Ishikawa (cell line): ENCODE results near the gene EEF1AKMT4.

Experiments used
- CEBPB ChIP-seq: IDR thresholded peaks from 2 replicates; pipeline ENCODE4 v1.6.1; 2012
- CREB1 ChIP-seq: IDR thresholded peaks from 2 replicates; pipeline ENCODE4 v1.6.1; 2012; ENCODE audit warnings: low read depth
- EGR1 ChIP-seq: IDR thresholded peaks from 2 replicates; pipeline ENCODE4 v1.6.1; 2012
- EP300 ChIP-seq: IDR thresholded peaks from 2 replicates; pipeline ENCODE4 v1.6.1; 2012; ENCODE audit warnings: borderline replicate concordance
- FOXM1 ChIP-seq: IDR thresholded peaks from 2 replicates; pipeline ENCODE4 v1.6.1; 2012; ENCODE audit warnings: low read depth, borderline replicate concordance
- NFIC ChIP-seq: IDR thresholded peaks from 2 replicates; pipeline ENCODE4 v1.6.1; 2012
- RAD21 ChIP-seq: IDR thresholded peaks from 2 replicates; pipeline ENCODE4 v1.6.1; 2012; ENCODE audit warnings: low read depth
- TAF1 ChIP-seq: IDR thresholded peaks from 2 replicates; pipeline ENCODE4 v1.6.1; 2012; ENCODE audit warnings: low read depth, mild to moderate bottlenecking
- TCF12 ChIP-seq: IDR thresholded peaks from 2 replicates; pipeline ENCODE4 v1.6.1; 2012; ENCODE audit warnings: low read depth
- TEAD4 ChIP-seq: IDR thresholded peaks from 2 replicates; pipeline ENCODE4 v1.6.1; 2012
- USF1 ChIP-seq: IDR thresholded peaks from 2 replicates; pipeline ENCODE4 v1.6.1; 2012
- YY1 ChIP-seq: IDR thresholded peaks from 2 replicates; pipeline ENCODE4 v1.6.1; 2012; ENCODE audit warnings: low read depth
- ZBTB7A ChIP-seq: IDR thresholded peaks from 2 replicates; pipeline ENCODE4 v1.6.1; 2012; ENCODE audit warnings: low read depth
- TF ChIP-seq, protein P1 (sequence below): IDR thresholded peaks from 2 replicates; pipeline ENCODE4 v1.6.1; 2012
- TF ChIP-seq, protein P2 (sequence below): IDR thresholded peaks from 2 replicates; pipeline ENCODE4 v1.6.1; 2012; ENCODE audit warnings: low read depth, mild to moderate bottlenecking

EEF1AKMT4 gene

GRCh38 chr3:184242297-184242685 lies 7.2 kb upstream of the EEF1AKMT4 start:
- TF ChIP-seq RAD21, result no peak
- no peak for TF ChIP-seq EGR1
- TF ChIP-seq ZBTB7A, result no peak
- TF ChIP-seq CEBPB, result no peak
- TF ChIP-seq FOXM1, result no peak

- TF ChIP-seq ZBTB7A (0 out of 2 replicates have a peak, but pooled peaks have one; percentile 49), TCF12 (peak; percentile 90), NFIC (peak; percentile 41; the same call in 1 of the 2 replicates), CEBPB (peak; percentile 79; the same call in 1 of the 2 replicates), TAF1 (peak; percentile 100), USF1 (peak; percentile 74), CREB1 (no peak), FOXM1 (no peak), RAD21 (0 out of 2 replicates have a peak, but pooled peaks have one; percentile 2), EP300 (peak; percentile 48), YY1 (peak; percentile 99), EGR1 (peak; percentile 69), TEAD4 (no peak; the same call in 1 of the 2 replicates)
- TF ChIP-seq, protein P1, sequence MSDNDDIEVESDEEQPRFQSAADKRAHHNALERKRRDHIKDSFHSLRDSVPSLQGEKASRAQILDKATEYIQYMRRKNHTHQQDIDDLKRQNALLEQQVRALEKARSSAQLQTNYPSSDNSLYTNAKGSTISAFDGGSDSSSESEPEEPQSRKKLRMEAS, result peak; percentile 91
- TF ChIP-seq, protein P2, sequence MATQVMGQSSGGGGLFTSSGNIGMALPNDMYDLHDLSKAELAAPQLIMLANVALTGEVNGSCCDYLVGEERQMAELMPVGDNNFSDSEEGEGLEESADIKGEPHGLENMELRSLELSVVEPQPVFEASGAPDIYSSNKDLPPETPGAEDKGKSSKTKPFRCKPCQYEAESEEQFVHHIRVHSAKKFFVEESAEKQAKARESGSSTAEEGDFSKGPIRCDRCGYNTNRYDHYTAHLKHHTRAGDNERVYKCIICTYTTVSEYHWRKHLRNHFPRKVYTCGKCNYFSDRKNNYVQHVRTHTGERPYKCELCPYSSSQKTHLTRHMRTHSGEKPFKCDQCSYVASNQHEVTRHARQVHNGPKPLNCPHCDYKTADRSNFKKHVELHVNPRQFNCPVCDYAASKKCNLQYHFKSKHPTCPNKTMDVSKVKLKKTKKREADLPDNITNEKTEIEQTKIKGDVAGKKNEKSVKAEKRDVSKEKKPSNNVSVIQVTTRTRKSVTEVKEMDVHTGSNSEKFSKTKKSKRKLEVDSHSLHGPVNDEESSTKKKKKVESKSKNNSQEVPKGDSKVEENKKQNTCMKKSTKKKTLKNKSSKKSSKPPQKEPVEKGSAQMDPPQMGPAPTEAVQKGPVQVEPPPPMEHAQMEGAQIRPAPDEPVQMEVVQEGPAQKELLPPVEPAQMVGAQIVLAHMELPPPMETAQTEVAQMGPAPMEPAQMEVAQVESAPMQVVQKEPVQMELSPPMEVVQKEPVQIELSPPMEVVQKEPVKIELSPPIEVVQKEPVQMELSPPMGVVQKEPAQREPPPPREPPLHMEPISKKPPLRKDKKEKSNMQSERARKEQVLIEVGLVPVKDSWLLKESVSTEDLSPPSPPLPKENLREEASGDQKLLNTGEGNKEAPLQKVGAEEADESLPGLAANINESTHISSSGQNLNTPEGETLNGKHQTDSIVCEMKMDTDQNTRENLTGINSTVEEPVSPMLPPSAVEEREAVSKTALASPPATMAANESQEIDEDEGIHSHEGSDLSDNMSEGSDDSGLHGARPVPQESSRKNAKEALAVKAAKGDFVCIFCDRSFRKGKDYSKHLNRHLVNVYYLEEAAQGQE, result no peak; the same call in 1 of the 2 replicates
Observed at GRCh38 chr3:184248454-184249411, 739 bp upstream of the EEF1AKMT4 start, which contains the start of gene ALG3. Gene ALG3 (minus strand): TSS chr3:184248962. CDS start chr3:184248940, 22 bp downstream.

- TF ChIP-seq EP300, result no peak
- TF ChIP-seq RAD21, result peak; percentile 89
Observed at GRCh38 chr3:184250167-184250828, 826 bp downstream of the EEF1AKMT4 start.

DNA sequence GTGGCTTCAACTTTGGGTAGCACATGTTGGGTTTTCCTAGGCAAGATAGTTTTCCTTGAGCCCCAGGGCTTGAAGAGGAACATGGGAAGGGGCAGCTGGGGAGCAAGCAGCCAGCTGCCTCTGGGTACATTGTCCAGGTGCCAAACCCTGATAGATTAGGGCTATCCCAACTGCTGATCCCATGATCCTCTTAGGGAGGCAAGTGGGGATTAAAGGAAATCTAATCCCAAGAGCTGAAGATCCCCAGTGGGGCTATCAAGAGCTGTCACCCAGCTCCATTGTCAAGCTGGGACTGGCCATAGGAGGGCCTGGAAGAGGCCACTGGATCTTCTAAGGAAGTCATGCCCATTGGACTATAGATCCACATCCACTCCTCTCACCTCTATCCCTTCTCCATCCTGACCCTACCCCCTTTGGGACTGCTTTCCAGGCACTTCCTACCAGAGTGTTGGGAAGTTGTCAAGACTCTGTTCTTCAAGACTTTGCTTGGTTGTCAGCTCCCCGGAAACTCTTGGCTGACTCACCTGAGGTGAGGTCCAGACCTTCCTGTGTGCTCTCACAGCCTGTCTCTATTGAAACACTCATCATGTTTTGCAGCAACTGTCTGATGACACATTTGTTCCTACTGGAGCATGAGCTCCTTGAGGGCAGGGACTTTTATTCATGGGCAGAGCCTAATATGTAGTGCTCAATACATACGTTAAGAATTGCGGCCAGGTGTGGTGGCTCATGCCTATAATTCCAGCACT lies 6.0 kb downstream of the EEF1AKMT4 start:
- no peak for TF ChIP-seq TEAD4
- no peak for TF ChIP-seq RAD21
- TF ChIP-seq TCF12, result no peak
- no peak for TF ChIP-seq CEBPB
- no peak for TF ChIP-seq CREB1
- TF ChIP-seq USF1, result no peak
- TF ChIP-seq, protein P2, result no peak
- TF ChIP-seq EGR1, result no peak
- no peak for TF ChIP-seq ZBTB7A
- TF ChIP-seq NFIC, result no peak
- no peak for TF ChIP-seq EP300
- TF ChIP-seq, protein P1, result no peak
- TF ChIP-seq FOXM1, result no peak
- no peak for TF ChIP-seq YY1
- no peak for TF ChIP-seq TAF1
